BJ (cell line): ENCODE measurements around the gene PPP1R16B. TPM values are rescaled to one million over a fixed set of nuclear protein-coding genes. Genes with fewer than 3 reads are reported as not detected.

ENCODE experiments used
- CTCF ChIA-PET: fragments of 350-600 bp; formaldehyde crosslinking; extraction: SDS; loops from one replicate; lab custom pipeline; 2021; ENCODE audit warnings: antibody characterized with exemption, inconsistent platforms; lab: Yijun Ruan, JAX
- POLR2A ChIA-PET: fragments of 300-600 bp; sonication (Branson Sonifier 250); formaldehyde crosslinking; extraction: SDS; loops from one replicate; lab custom pipeline; 2021; ENCODE audit warnings: antibody characterized with exemption; lab: Charles Lee
- DNase-seq: peaks from one replicate; pipeline ENCODE4 v3.0.0-alpha.2; 2011; ENCODE audit warnings: low read depth
- H3K27me3 ChIP-seq: 2 replicates; pipeline ENCODE4 v1.6.0; 2011; ENCODE audit warnings: low read length; ENCODE audit not compliant: control insufficient read depth, insufficient read depth
- H3K36me3 ChIP-seq: 2 replicates; pipeline ENCODE4 v1.5.1; 2011; ENCODE audit warnings: low read length; ENCODE audit not compliant: control insufficient read depth, insufficient read depth
- H3K4me3 ChIP-seq: 2 replicates; pipeline ENCODE4 v1.5.1; 2011; ENCODE audit warnings: low read depth, mild to moderate bottlenecking, control low read depth, low read length
- CTCF ChIP-seq: IDR thresholded peaks from 2 replicates; pipeline ENCODE4 v1.5.1; 2011; ENCODE audit warnings: low read depth, mild to moderate bottlenecking, control low read depth, inconsistent platforms, low read length, moderate library complexity; ENCODE audit not compliant: insufficient read depth
- polyA plus RNA-seq: library from polyadenylated mRNA; depleted of rRNA; stranded (reverse); fragments of >200 nt; gene quantifications from 2 replicates; pipeline ENCODE4 v1.2.3, GENCODE V29; 2011

Gene PPP1R16B
- polyA plus RNA-seq, 1 experiment: not detected

- no peak overlapping the region for H3K4me3 ChIP-seq
- H3K27me3 ChIP-seq: no peaks in the 10 kb centered on the region
- TF ChIP-seq CTCF: no peak
- no peaks in the 10 kb centered on the region for H3K36me3 ChIP-seq
- POLR2A ChIA-PET: no interaction called here
- CTCF ChIA-PET: no interaction called here
- DNase-seq: no peak
These were observed 36.5 kb downstream of the PPP1R16B start for GRCh38 chr20:38842026-38842425.

GRCh38 chr20:38842558-38842981 is 37.1 kb downstream of the PPP1R16B start:
- H3K27me3 ChIP-seq: no peaks in the 10 kb centered on the region
- no peak for DNase-seq
- H3K36me3 ChIP-seq: no peaks in the 10 kb centered on the region
- no peak overlapping the region for H3K4me3 ChIP-seq
- CTCF ChIA-PET: no interaction called here
- POLR2A ChIA-PET: no interaction called here
- no peak for TF ChIP-seq CTCF

GRCh38 chr20:38843346-38843745 is 37.8 kb downstream of the PPP1R16B start:
- H3K4me3 ChIP-seq: no peak overlapping the region
- POLR2A ChIA-PET: no interaction called here
- no peak for DNase-seq
- TF ChIP-seq CTCF: no peak
- CTCF ChIA-PET: no interaction called here
- no peaks in the 10 kb centered on the region for H3K27me3 ChIP-seq
- H3K36me3 ChIP-seq: no peaks in the 10 kb centered on the region

- ChIA-PET POLR2A (no interaction called here), CTCF (no interaction called here)
- Histone ChIP-seq H3K27me3 (no peaks in the 10 kb centered on the region), H3K36me3 (no peaks in the 10 kb centered on the region), H3K4me3 (no peak overlapping the region)
- TF ChIP-seq CTCF: no peak
- DNase-seq: no peak
These were observed 39.5 kb downstream of the PPP1R16B start for GRCh38 chr20:38844963-38845362.

- H3K36me3 ChIP-seq: no peaks in the 10 kb centered on the region
- H3K4me3 ChIP-seq: no peak overlapping the region
- no peak for TF ChIP-seq CTCF
- POLR2A ChIA-PET: no interaction called here
- CTCF ChIA-PET: no interaction called here
- no peaks in the 10 kb centered on the region for H3K27me3 ChIP-seq
- no peak for DNase-seq
These were observed 42.3 kb downstream of the PPP1R16B start for GRCh38 chr20:38847840-38848239.
